ENCODE measurements around the gene TOR1B.

DNA sequence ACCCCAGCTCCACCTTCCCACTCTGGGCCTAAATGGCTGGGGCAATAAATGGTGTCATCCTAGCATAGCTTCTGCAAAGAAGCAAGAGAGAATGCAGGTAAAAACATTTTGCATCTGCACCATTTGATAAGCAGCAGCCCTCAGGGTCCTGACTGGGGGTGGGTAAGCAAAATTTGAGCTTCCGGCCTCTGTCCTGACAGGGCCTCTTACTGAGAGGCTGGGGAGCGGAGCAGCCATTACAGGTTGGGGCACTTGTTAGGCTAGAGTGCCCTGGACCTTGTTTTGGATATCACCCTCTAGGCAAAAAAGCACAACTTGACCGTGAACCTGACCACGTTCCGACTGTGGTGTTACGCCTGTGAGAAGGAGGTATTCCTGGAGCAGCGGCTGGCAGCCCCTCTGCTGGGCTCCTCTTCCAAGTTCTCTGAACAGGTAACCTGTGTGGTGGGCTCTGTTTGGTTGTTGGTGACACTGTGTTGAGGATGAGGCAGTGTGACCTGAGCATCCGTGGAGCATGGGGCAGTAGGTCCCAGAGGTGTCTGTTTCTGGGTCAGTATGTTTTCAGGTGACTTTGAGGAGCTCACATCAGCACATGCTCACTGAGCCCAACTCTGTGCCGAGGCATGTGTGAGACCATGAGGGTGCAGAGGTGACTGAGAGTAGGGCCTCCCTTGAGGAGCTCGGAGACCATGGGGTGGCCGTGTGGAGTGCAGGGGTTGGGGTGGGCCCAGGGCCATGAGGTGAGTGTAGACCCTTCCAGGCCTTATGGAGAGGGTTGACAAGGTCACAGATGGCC, 55.4 kb downstream of the TOR1B start:
- TF ChIP-seq CTCF (tag by site-specific recombination; IDR thresholded peaks at IDR 0.05) = no peak
- TF ChIP-seq ZNF335 (tag by site-specific recombination; conservative IDR thresholded peaks at IDR 0.05) = no peak
- TF ChIP-seq ZNF530 (tag by site-specific recombination; IDR thresholded peaks at IDR 0.05; ENCODE audit: low read depth) = no peak
- TF ChIP-seq, protein P1, sequence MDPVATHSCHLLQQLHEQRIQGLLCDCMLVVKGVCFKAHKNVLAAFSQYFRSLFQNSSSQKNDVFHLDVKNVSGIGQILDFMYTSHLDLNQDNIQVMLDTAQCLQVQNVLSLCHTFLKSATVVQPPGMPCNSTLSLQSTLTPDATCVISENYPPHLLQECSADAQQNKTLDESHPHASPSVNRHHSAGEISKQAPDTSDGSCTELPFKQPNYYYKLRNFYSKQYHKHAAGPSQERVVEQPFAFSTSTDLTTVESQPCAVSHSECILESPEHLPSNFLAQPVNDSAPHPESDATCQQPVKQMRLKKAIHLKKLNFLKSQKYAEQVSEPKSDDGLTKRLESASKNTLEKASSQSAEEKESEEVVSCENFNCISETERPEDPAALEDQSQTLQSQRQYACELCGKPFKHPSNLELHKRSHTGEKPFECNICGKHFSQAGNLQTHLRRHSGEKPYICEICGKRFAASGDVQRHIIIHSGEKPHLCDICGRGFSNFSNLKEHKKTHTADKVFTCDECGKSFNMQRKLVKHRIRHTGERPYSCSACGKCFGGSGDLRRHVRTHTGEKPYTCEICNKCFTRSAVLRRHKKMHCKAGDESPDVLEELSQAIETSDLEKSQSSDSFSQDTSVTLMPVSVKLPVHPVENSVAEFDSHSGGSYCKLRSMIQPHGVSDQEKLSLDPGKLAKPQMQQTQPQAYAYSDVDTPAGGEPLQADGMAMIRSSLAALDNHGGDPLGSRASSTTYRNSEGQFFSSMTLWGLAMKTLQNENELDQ (tag by site-specific recombination; IDR thresholded peaks at IDR 0.05; ENCODE audit: low read depth) = no peak
- no peak for TF ChIP-seq ZNF654 (tag by site-specific recombination; IDR thresholded peaks at IDR 0.05; ENCODE audit: low read depth)
- no peak for TF ChIP-seq SP2 (tag by site-specific recombination; IDR thresholded peaks at IDR 0.05)
- TF ChIP-seq ZFP3 (tag by site-specific recombination; IDR thresholded peaks at IDR 0.05; ENCODE audit: low read depth) = no peak
- TF ChIP-seq ZNF362 (tag by site-specific recombination; IDR thresholded peaks at IDR 0.05) = no peak
- TF ChIP-seq ZNF121 (tag by site-specific recombination; IDR thresholded peaks at IDR 0.05) = no peak
